PC-3 (cell line): ENCODE measurements around the gene CDH4.

Experiments used
- CTCF ChIP-seq: fragments of 300-600 bp; sonication (generic); conservative IDR thresholded peaks from 2 replicates; pipeline ENCODE4 v1.5.1; 2017; ENCODE audit warnings: antibody characterized with exemption, low read depth, mild to moderate bottlenecking, low read length
- EZH2 ChIP-seq: fragments of 300-600 bp; sonication (generic); IDR thresholded peaks from one replicate; pipeline ENCODE4 v1.6.1; 2017; ENCODE audit warnings: antibody characterized with exemption, mild to moderate bottlenecking, low read length; ENCODE audit not compliant: unreplicated experiment

- no peak for TF ChIP-seq CTCF
- TF ChIP-seq EZH2 = no peak
Observed at GRCh38 chr20:61458146-61458746, 206.2 kb downstream of the CDH4 start.
